KMS-11 (cell line): ENCODE measurements around the gene CIDEA.

ENCODE experiments used
- H2AFZ ChIP-seq: fragments of 200-600 bp; sonication (generic); 2 replicates; pipeline ENCODE4 v1.6.1; 2016; ENCODE audit warnings: antibody characterized with exemption, mixed run types, low read depth
- H3K27ac ChIP-seq: fragments of 200-600 bp; sonication (generic); 2 replicates; pipeline ENCODE4 v1.6.1; 2016; ENCODE audit warnings: mild to moderate bottlenecking, mixed run types
- H3K27me3 ChIP-seq: fragments of 200-600 bp; sonication (generic); 2 replicates; pipeline ENCODE4 v1.6.1; 2017; ENCODE audit warnings: mild to moderate bottlenecking, low read depth, mixed run types, moderate library complexity; ENCODE audit not compliant: insufficient read depth
- H3K36me3 ChIP-seq: fragments of 200-600 bp; sonication (generic); 2 replicates; pipeline ENCODE4 v1.6.1; 2017; ENCODE audit warnings: mild to moderate bottlenecking, mixed run types; ENCODE audit not compliant: insufficient read depth
- H3K4me1 ChIP-seq: fragments of 200-600 bp; sonication (generic); 2 replicates; pipeline ENCODE4 v1.6.1; 2016; ENCODE audit warnings: mild to moderate bottlenecking, low read depth, mixed run types; ENCODE audit not compliant: poor library complexity, severe bottlenecking
- H3K4me2 ChIP-seq: fragments of 200-600 bp; sonication (generic); 2 replicates; pipeline ENCODE4 v1.7.0; 2016; ENCODE audit warnings: mild to moderate bottlenecking, mixed run types
- H3K4me3 ChIP-seq: fragments of 200-600 bp; sonication (generic); IDR thresholded peaks from 2 replicates; pipeline ENCODE4 v1.6.1; 2017; ENCODE audit warnings: low read depth, low read length, mixed read lengths; ENCODE audit not compliant: insufficient read depth
- H3K79me2 ChIP-seq: fragments of 200-600 bp; sonication (generic); 2 replicates; pipeline ENCODE4 v1.6.1; 2016; ENCODE audit warnings: low read depth, mixed run types; ENCODE audit not compliant: insufficient read depth
- H3K9ac ChIP-seq: fragments of 200-600 bp; sonication (generic); 2 replicates; pipeline ENCODE4 v1.6.1; 2016; ENCODE audit warnings: mild to moderate bottlenecking, mixed run types
- H4K20me1 ChIP-seq: fragments of 200-600 bp; sonication (generic); 2 replicates; pipeline ENCODE4 v1.6.1; 2016; ENCODE audit warnings: mild to moderate bottlenecking, mixed run types; ENCODE audit not compliant: insufficient read depth
- TF ChIP-seq, protein P1 (sequence below): fragments of 200-600 bp; sonication (generic); conservative IDR thresholded peaks from 2 replicates; pipeline ENCODE4 v1.6.1; 2017; ENCODE audit warnings: low read depth, mild to moderate bottlenecking, antibody characterized with exemption, low read length, moderate library complexity, mixed read lengths

Gene CIDEA

DNA sequence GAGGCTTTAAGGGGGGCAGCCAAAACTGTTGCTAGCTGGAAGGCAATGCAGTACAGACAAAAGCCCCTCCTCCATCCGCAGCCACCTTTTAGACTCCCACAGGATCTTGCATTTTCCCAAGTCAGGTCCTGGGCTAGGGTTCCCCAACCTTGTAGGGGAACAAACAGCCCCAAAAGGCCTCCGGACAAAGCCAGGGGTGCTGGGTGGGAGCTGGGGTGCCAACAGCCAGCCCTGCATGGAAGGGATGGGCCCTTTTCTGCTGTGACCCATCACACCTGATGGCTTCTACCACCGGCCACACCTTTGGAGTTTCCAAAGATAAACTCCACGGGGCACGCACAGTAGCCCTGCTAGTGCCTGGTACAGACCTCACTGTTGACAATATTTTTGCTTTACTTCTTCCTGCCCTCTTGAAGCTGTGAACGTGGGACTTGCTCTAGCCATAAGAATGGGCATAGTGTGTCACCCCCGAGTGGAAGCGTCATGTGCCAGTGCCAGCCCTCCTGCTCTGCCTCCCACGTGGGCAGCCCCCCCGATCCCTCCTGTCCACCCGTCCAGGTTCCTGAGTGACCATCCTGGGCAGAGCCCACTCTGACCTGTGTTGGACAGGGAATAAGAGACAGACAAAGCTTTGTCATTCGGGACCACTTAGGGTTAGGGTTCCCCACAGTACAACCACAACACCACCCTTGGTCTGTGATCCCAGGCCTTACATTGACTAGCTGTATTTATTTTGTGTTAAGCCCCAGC lies 72.7 kb downstream of the CIDEA start:
- no peak overlapping the region for H3K27ac ChIP-seq
- no peak overlapping the region for H3K4me3 ChIP-seq
- no peaks in the 10 kb centered on the region for H3K27me3 ChIP-seq
- no peak overlapping the region for H3K4me2 ChIP-seq
- no peaks in the 10 kb centered on the region; the same call in 1 of the 2 replicates for H4K20me1 ChIP-seq
- no peak overlapping the region for H3K9ac ChIP-seq
- H2AFZ ChIP-seq: no peak overlapping the region
- no peaks in the 10 kb centered on the region; the same call in 1 of the 2 replicates for H3K36me3 ChIP-seq
- no peaks in the 10 kb centered on the region for H3K4me1 ChIP-seq
- TF ChIP-seq, protein P1, sequence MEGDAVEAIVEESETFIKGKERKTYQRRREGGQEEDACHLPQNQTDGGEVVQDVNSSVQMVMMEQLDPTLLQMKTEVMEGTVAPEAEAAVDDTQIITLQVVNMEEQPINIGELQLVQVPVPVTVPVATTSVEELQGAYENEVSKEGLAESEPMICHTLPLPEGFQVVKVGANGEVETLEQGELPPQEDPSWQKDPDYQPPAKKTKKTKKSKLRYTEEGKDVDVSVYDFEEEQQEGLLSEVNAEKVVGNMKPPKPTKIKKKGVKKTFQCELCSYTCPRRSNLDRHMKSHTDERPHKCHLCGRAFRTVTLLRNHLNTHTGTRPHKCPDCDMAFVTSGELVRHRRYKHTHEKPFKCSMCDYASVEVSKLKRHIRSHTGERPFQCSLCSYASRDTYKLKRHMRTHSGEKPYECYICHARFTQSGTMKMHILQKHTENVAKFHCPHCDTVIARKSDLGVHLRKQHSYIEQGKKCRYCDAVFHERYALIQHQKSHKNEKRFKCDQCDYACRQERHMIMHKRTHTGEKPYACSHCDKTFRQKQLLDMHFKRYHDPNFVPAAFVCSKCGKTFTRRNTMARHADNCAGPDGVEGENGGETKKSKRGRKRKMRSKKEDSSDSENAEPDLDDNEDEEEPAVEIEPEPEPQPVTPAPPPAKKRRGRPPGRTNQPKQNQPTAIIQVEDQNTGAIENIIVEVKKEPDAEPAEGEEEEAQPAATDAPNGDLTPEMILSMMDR: no peak
- no peaks in the 10 kb centered on the region for H3K79me2 ChIP-seq
